Natural killer cell (primary cell): Measurements from ENCODE around the gene PRR36. TPM values are rescaled to one million over a fixed set of nuclear protein-coding genes. Genes with fewer than 3 reads are reported as not detected.
A peak's percentile ranks its signal among the peaks of the same experiment; 100 is the strongest.

Experiments used
- ATAC-seq, 3 donors: fragments of 150-1000 bp in 2 of 3; fragments of 200-7000 bp in 1 of 3; cut with Tn5 transposase; 1 replicate in 1 of 3; 2 replicates in 2 of 3; pipeline ENCODE4 v1.10.0; 2021; ENCODE audit warnings: mild to moderate bottlenecking in 2 of 3, moderate library complexity in 2 of 3
- DNase-seq, 2 donors: peaks; one replicate each; pipeline versions ENCODE4 v3.0.0 to v3.0.0-alpha.2; 2013 to 2021; ENCODE audit warnings: mixed read lengths in 1 of 2
- H3K27ac ChIP-seq: one replicate; pipeline ENCODE4 v1.5.1; 2013; ENCODE audit warnings: mild to moderate bottlenecking, low read length
- H3K27me3 ChIP-seq: one replicate; pipeline ENCODE4 v1.6.1; 2013; ENCODE audit warnings: low read length; ENCODE audit not compliant: control insufficient read depth, insufficient read depth
- H3K36me3 ChIP-seq: one replicate; pipeline ENCODE4 v1.6.1; 2013; ENCODE audit warnings: low read length; ENCODE audit not compliant: control insufficient read depth, insufficient read depth
- H3K4me1 ChIP-seq: one replicate; pipeline ENCODE4 v1.6.1; 2013; ENCODE audit warnings: low read length; ENCODE audit not compliant: control insufficient read depth, insufficient read depth
- H3K4me3 ChIP-seq: one replicate; pipeline ENCODE4 v1.5.1; 2013; ENCODE audit warnings: low read length
- H3K9me3 ChIP-seq: one replicate; pipeline ENCODE4 v1.6.1; 2013; ENCODE audit warnings: low read length; ENCODE audit not compliant: control insufficient read depth, insufficient read depth
- H3K27ac Mint-ChIP-seq, 2 donors: one replicate each; pipeline ENCODE4 v1.8.0; 2022; ENCODE audit warnings: mild to moderate bottlenecking in 2 of 2, mixed read lengths in 2 of 2, moderate library complexity in 1 of 2
- H3K27me3 Mint-ChIP-seq, 2 donors: one replicate each; pipeline ENCODE4 v1.8.0; 2022; ENCODE audit warnings: low read depth in 2 of 2, mixed read lengths in 2 of 2
- H3K36me3 Mint-ChIP-seq: one replicate; pipeline ENCODE4 v1.8.0; 2022; ENCODE audit warnings: mixed read lengths
- H3K4me1 Mint-ChIP-seq, 2 donors: one replicate each; pipeline ENCODE4 v1.8.0; 2022; ENCODE audit warnings: mixed read lengths in 2 of 2
- H3K4me3 Mint-ChIP-seq: one replicate; pipeline ENCODE4 v1.8.0; 2022; ENCODE audit warnings: mild to moderate bottlenecking, moderate library complexity, mixed read lengths
- H3K9me3 Mint-ChIP-seq, 2 donors: one replicate each; pipeline ENCODE4 v1.8.0; 2022; ENCODE audit warnings: mixed read lengths in 2 of 2
- CTCF ChIP-seq: fragments of 200-600 bp; IDR thresholded peaks from one replicate; pipeline ENCODE4 v1.8.0; 2022; ENCODE audit warnings: antibody characterized with exemption
- WGBS: methylation state at CpG from one replicate; pipeline ENCODE4 v1.1.7; 2013; ENCODE audit warnings: missing lambda C conversion rate; ENCODE audit not compliant: insufficient coverage; 5-methylcytosine and 5-hydroxymethylcytosine counted together
- intact Hi-C: fragments of 100-400 bp; cut with micrococcal nuclease; formaldehyde crosslinking; loops from one replicate; pipeline ENCODE4 v1.14.2; 2022
- total RNA-seq, 4 donors: library from RNA; stranded (reverse); fragments of 120-200 nt in 1 of 4; gene quantifications; one replicate each; pipeline versions ENCODE4 v1.2.3 to v1.2.4, GENCODE V29; 2013 to 2022

Gene PRR36
- total RNA-seq, 3 donors from 2014 or later (not counting 1 experiment from before 2014, with no cell fraction given) = 0.11 to 0.13 (median 0.12) TPM

DNA sequence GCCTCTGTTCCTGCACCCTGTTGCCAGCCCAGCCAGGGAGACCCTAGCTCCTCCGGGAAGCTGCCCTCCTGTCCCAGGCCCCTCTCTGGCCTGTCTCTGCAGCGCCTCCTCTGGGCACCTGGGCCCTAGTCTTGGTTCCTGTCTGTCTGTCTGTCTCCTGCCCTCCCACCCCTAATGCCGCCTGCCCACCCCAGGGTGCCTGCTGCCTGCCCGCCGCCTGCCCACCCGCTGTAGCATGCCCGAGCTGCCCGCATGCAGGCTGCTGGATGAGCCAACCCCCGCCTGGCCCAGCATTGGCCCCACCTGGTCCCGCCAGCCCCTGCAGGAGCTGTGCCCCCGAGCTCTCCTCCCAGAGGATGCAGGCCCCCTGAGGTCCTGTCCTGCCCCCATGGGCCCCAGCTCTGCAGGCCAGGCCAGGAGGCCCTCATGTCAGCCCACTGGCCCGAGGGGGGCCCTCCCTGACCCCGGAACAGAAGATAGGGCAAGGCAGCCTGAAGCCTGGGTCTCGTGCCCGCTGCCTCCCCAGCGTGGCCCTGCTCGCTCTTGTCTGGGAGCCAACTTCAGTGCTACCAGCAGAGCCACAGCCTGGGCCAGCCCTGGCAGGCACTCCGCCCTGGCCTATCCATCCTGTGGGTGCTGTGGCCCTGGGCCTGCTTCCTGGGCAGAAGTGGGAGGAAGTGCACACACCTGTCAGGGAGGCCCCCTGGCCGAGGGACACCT is 34.7 kb upstream of the PRR36 start:
- Histone ChIP-seq H3K4me3 (no peak overlapping the region), H3K4me1 (peaks cover 23% of the 10 kb centered on the region), H3K27me3 (no peaks in the 10 kb centered on the region), H3K9me3 (no peaks in the 10 kb centered on the region), H3K27ac (no peak overlapping the region), H3K36me3 (peaks cover 41% of the 10 kb centered on the region)
- peaks cover 11 to 42% of the 10 kb centered on the region in 2 donors for H3K4me1 Mint-ChIP-seq
- no peak overlapping the region for H3K27ac Mint-ChIP-seq
- H3K9me3 Mint-ChIP-seq = no peaks in the 10 kb centered on the region
- peaks cover 0 to 3% of the 10 kb centered on the region in 2 donors for H3K27me3 Mint-ChIP-seq
- TF ChIP-seq CTCF = no peak
- 90% methylated on average over 19 of the region's 19 CpGs for WGBS
- ATAC-seq = no peak
- H3K4me3 Mint-ChIP-seq = no peak overlapping the region
- no peaks in the 10 kb centered on the region for H3K36me3 Mint-ChIP-seq
- peak in 1 of 2 donors; percentile 5 for DNase-seq
- intact Hi-C loops = no loop called here

GRCh38 chr19:7908078-7908699 is 34.0 kb upstream of the PRR36 start:
- Histone ChIP-seq H3K36me3 (peaks cover 41% of the 10 kb centered on the region), H3K27ac (no peak overlapping the region), H3K4me1 (peaks cover 24% of the 10 kb centered on the region), H3K27me3 (no peaks in the 10 kb centered on the region), H3K9me3 (no peaks in the 10 kb centered on the region), H3K4me3 (no peak overlapping the region)
- ATAC-seq = no peak
- DNase-seq = no peak
- 87% methylated on average over 14 of the region's 14 CpGs for WGBS
- Mint-ChIP-seq H3K4me3 (no peak overlapping the region), H3K27ac (peak overlapping the region in 1 of 2 donors; percentile 69), H3K4me1 (peaks cover 16 to 48% of the 10 kb centered on the region in 2 donors), H3K27me3 (peaks cover 0 to 5% of the 10 kb centered on the region in 2 donors), H3K36me3 (no peaks in the 10 kb centered on the region), H3K9me3 (no peaks in the 10 kb centered on the region)
- intact Hi-C loops = no loop called here
- TF ChIP-seq CTCF = no peak

DNA sequence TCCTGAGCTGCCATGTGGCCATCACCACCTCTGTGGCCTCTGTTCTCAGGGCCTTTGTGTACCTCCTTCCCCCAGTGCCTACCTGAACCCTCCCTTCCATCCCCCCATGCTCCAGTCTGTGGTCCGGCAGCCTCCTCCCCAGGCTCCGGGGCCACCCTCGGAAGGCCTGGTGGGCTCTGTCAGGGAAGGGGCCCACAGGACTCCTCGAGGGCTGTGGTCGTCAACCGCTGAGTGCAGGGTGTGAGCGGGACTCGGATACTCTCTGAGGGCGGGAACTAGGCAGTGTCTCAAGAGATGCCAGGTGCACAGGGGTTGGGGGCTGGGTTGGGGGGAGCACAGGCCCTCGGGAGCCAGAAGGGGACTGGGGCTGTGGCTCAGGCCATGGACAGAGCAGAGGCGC is 33.4 kb upstream of the PRR36 start:
- no peak for DNase-seq
- no peaks in the 10 kb centered on the region for H3K9me3 Mint-ChIP-seq
- no peak for ATAC-seq
- H3K4me3 Mint-ChIP-seq = no peak overlapping the region
- no peak for TF ChIP-seq CTCF
- intact Hi-C loops = no loop called here
- WGBS = 90% methylated on average over 11 of the region's 11 CpGs
- H3K27me3 ChIP-seq = no peaks in the 10 kb centered on the region
- H3K27ac Mint-ChIP-seq = peak overlapping the region in 1 of 2 donors; percentile 69
- no peak overlapping the region for H3K4me3 ChIP-seq
- no peak overlapping the region for H3K27ac ChIP-seq
- peaks cover 30% of the 10 kb centered on the region for H3K4me1 ChIP-seq
- no peaks in the 10 kb centered on the region for H3K9me3 ChIP-seq
- peaks cover 0 to 3% of the 10 kb centered on the region in 2 donors for H3K27me3 Mint-ChIP-seq
- no peaks in the 10 kb centered on the region for H3K36me3 Mint-ChIP-seq
- H3K4me1 Mint-ChIP-seq = peaks cover 20 to 48% of the 10 kb centered on the region in 2 donors
- peaks cover 36% of the 10 kb centered on the region for H3K36me3 ChIP-seq
